Measurements from ENCODE around the gene CDC42EP5. TPM values are rescaled to one million over a fixed set of nuclear protein-coding genes. Genes with fewer than 3 reads are reported as not detected.
"Not testable (repeated sequence)": the region's sequence is repeated elsewhere in the genome, so short reads cannot be mapped to it uniquely, and the experiment has no call there.

Gene CDC42EP5
- polyA plus RNA-seq (ENCODE audit: insufficient read length) = 29.2 TPM

GRCh38 chr19:54473071-54473891 lies at the start of gene CDC42EP5:
Gene CDC42EP5 (minus strand): TSS chr19:54473296. CDS start chr19:54465547, 7,749 bp downstream.
- no peak for DNase-seq (ENCODE audit: low read depth)

GRCh38 chr19:54521860-54522513 lies 48.9 kb upstream of the CDC42EP5 start:
- DNase-seq (ENCODE audit: low read depth) = no peak

GRCh38 chr19:54521022-54521859 lies 48.1 kb upstream of the CDC42EP5 start:
- no peak for DNase-seq (ENCODE audit: low read depth)

GRCh38 chr19:54518844-54519243 lies 45.7 kb upstream of the CDC42EP5 start:
- no peak for DNase-seq (ENCODE audit: low read depth)

- peak; percentile 29 for DNase-seq (ENCODE audit: low read depth)
Measured at GRCh38 chr19:54517483-54517882, 44.4 kb upstream of the CDC42EP5 start.

- DNase-seq (ENCODE audit: low read depth) = no peak
Measured at GRCh38 chr19:54515156-54515555, 42.1 kb upstream of the CDC42EP5 start.

GRCh38 chr19:54509200-54509940 lies 36.3 kb upstream of the CDC42EP5 start:
- not testable (repeated sequence) for DNase-seq (ENCODE audit: low read depth)

- not testable (repeated sequence) for DNase-seq (ENCODE audit: low read depth)
Measured at GRCh38 chr19:54508487-54508886, 35.4 kb upstream of the CDC42EP5 start.

GRCh38 chr19:54507824-54508223 lies 34.7 kb upstream of the CDC42EP5 start:
- DNase-seq (ENCODE audit: low read depth) = no peak

GRCh38 chr19:54507038-54507717 lies 34.1 kb upstream of the CDC42EP5 start:
- not testable (repeated sequence) for DNase-seq (ENCODE audit: low read depth)

GRCh38 chr19:54506079-54506478 lies 33.0 kb upstream of the CDC42EP5 start:
- no peak for DNase-seq (ENCODE audit: low read depth)

GRCh38 chr19:54505542-54505941 lies 32.4 kb upstream of the CDC42EP5 start:
- DNase-seq (ENCODE audit: low read depth) = not testable (repeated sequence)

GRCh38 chr19:54502518-54503048 lies 29.5 kb upstream of the CDC42EP5 start, which contains the start of gene LAIR2:
Gene LAIR2 (plus strand): TSS chr19:54502831. CDS start chr19:54502919, 88 bp downstream.
- DNase-seq (ENCODE audit: low read depth) = no peak

GRCh38 chr19:54498451-54498772 lies 25.3 kb upstream of the CDC42EP5 start:
- DNase-seq (ENCODE audit: low read depth) = not testable (repeated sequence)

GRCh38 chr19:54497747-54498450 lies 24.8 kb upstream of the CDC42EP5 start:
- not testable (repeated sequence) for DNase-seq (ENCODE audit: low read depth)

GRCh38 chr19:54495284-54495683 lies 22.2 kb upstream of the CDC42EP5 start:
- DNase-seq (ENCODE audit: low read depth) = not testable (repeated sequence)

- no peak for DNase-seq (ENCODE audit: low read depth)
Measured at GRCh38 chr19:54493967-54494585, 21.0 kb upstream of the CDC42EP5 start.

GRCh38 chr19:54493056-54493455 lies 20.0 kb upstream of the CDC42EP5 start:
- DNase-seq (ENCODE audit: low read depth) = not testable (repeated sequence)

GRCh38 chr19:54492568-54492967 lies 19.5 kb upstream of the CDC42EP5 start:
- DNase-seq (ENCODE audit: low read depth) = no peak
